Peyer's patch (tissue), 4 donors: ENCODE results near the gene PUS1.

Experiments
- CTCF ChIP-seq, 6 experiments: fragments of 450-650 bp in 4 of 6; fragments of 200-600 bp in 2 of 6; sonication (generic) in 1 of 6; IDR thresholded peaks; one replicate each; pipeline ENCODE4 v1.5.1; 2017 to 2019; ENCODE audit warnings: antibody characterized with exemption in 6 of 6, mild to moderate bottlenecking in 3 of 6, moderate library complexity in 1 of 6
- POLR2A ChIP-seq, 2 donors: fragments of 450-650 bp; IDR thresholded peaks; one replicate each; pipeline ENCODE4 v1.5.1; 2017; ENCODE audit warnings: antibody characterized with exemption in 2 of 2, mild to moderate bottlenecking in 2 of 2, moderate library complexity in 2 of 2

GRCh38 chr12:131939007-131939406 is 9.9 kb downstream of the PUS1 start:
- TF ChIP-seq CTCF (IDR thresholded peaks at IDR 0.05), result no peak
- TF ChIP-seq POLR2A (IDR thresholded peaks at IDR 0.05), result no peak
